GM19467 (cell line): Measurements from ENCODE around the gene CTBP2.

Experiments
- ATAC-seq: cut with Tn5 transposase; IDR thresholded peaks from one replicate; pipeline ENCODE4 v1.9.1; 2021; ENCODE audit warnings: mild to moderate bottlenecking, moderate library complexity; ENCODE audit not compliant: unreplicated experiment

The CTBP2 gene

GRCh38 chr10:124987788-124988187 is 172.6 kb downstream of the CTBP2 start:
- no peak for ATAC-seq

- no peak for ATAC-seq
These were observed 175.2 kb downstream of the CTBP2 start for GRCh38 chr10:124985162-124985561.

GRCh38 chr10:124984376-124984775 is 176.0 kb downstream of the CTBP2 start:
- no peak for ATAC-seq

- ATAC-seq = no peak
These were observed 177.0 kb downstream of the CTBP2 start for GRCh38 chr10:124983321-124983720.

- ATAC-seq = no peak
These were observed 182.0 kb downstream of the CTBP2 start for GRCh38 chr10:124978376-124978725.

- ATAC-seq = no peak
These were observed 182.6 kb downstream of the CTBP2 start for GRCh38 chr10:124977648-124978375.

- no peak for ATAC-seq
These were observed 183.2 kb downstream of the CTBP2 start for GRCh38 chr10:124977161-124977560.

- peak; percentile 66 for ATAC-seq
These were observed 184.3 kb downstream of the CTBP2 start for GRCh38 chr10:124975977-124976514.

GRCh38 chr10:124974131-124974530 is 186.2 kb downstream of the CTBP2 start:
- no peak for ATAC-seq

- ATAC-seq = no peak
These were observed 187.7 kb downstream of the CTBP2 start for GRCh38 chr10:124972637-124973036.

- ATAC-seq = no peak
These were observed 189.1 kb downstream of the CTBP2 start for GRCh38 chr10:124971276-124971675.

- no peak for ATAC-seq
These were observed 193.1 kb downstream of the CTBP2 start for GRCh38 chr10:124967255-124967654.

- ATAC-seq = no peak
These were observed 194.4 kb downstream of the CTBP2 start for GRCh38 chr10:124966008-124966407.

- no peak for ATAC-seq
These were observed 196.3 kb downstream of the CTBP2 start for GRCh38 chr10:124963866-124964720.

- ATAC-seq = no peak
These were observed 197.9 kb downstream of the CTBP2 start for GRCh38 chr10:124962421-124962820.

GRCh38 chr10:124961248-124961570 is 199.2 kb downstream of the CTBP2 start:
- ATAC-seq = no peak

GRCh38 chr10:124959564-124959963 is 200.8 kb downstream of the CTBP2 start:
- ATAC-seq = no peak

GRCh38 chr10:124957404-124957947 is 202.9 kb downstream of the CTBP2 start:
- ATAC-seq = no peak

- no peak for ATAC-seq
These were observed 203.6 kb downstream of the CTBP2 start for GRCh38 chr10:124956764-124957163.

- ATAC-seq = no peak
These were observed 204.5 kb downstream of the CTBP2 start for GRCh38 chr10:124955868-124956267.

GRCh38 chr10:124955243-124955642 is 205.1 kb downstream of the CTBP2 start:
- no peak for ATAC-seq

- ATAC-seq = no peak
These were observed 206.9 kb downstream of the CTBP2 start for GRCh38 chr10:124953421-124953820.
